ENCODE measurements around the gene APOH. TPM values are rescaled to one million over a fixed set of nuclear protein-coding genes. Genes with fewer than 3 reads are reported as not detected.

The APOH gene
- total RNA-seq, 4 donors from 2014 or later = not detected

GRCh38 chr17:66211047-66211810, 18.0 kb downstream of the APOH start:
- DNase-seq (ENCODE audit: low spot score) (no peak), ATAC-seq (ENCODE audit: low FRiP score) (no peak)
- no peak for TF ChIP-seq CTCF (IDR thresholded peaks at IDR 0.05)

GRCh38 chr17:66210208-66210574, 19.0 kb downstream of the APOH start:
- TF ChIP-seq CTCF (IDR thresholded peaks at IDR 0.05) = no peak
- no peak for ATAC-seq (ENCODE audit: low FRiP score)
- no peak for DNase-seq (ENCODE audit: low spot score)

GRCh38 chr17:66207936-66208335, 21.3 kb downstream of the APOH start:
- no peak for DNase-seq (ENCODE audit: low spot score)
- TF ChIP-seq CTCF (IDR thresholded peaks at IDR 0.05) = no peak
- ATAC-seq (ENCODE audit: low FRiP score) = no peak

GRCh38 chr17:66203274-66204015, 25.8 kb downstream of the APOH start:
- DNase-seq (ENCODE audit: low spot score) = no peak

GRCh38 chr17:66200685-66201092, 28.5 kb downstream of the APOH start:
- ATAC-seq (ENCODE audit: low FRiP score) (no peak), DNase-seq (ENCODE audit: low spot score) (no peak)
- TF ChIP-seq CTCF (IDR thresholded peaks at IDR 0.05) = no peak

More at GRCh38 chr17:66203274-66204015, 25.8 kb downstream of the APOH start:
- no peak for ATAC-seq (ENCODE audit: low FRiP score)
- no peak for TF ChIP-seq CTCF (IDR thresholded peaks at IDR 0.05)

GRCh38 chr17:66198242-66198641, 31.0 kb downstream of the APOH start:
- no peak for ATAC-seq (ENCODE audit: low FRiP score)
- TF ChIP-seq CTCF (IDR thresholded peaks at IDR 0.05) = no peak

GRCh38 chr17:66192378-66192687, 36.9 kb downstream of the APOH start:
- DNase-seq (ENCODE audit: low spot score) = no peak
- peak; percentile 47 for ATAC-seq (ENCODE audit: low FRiP score)
- TF ChIP-seq CTCF (IDR thresholded peaks at IDR 0.05) = no peak

More at GRCh38 chr17:66198242-66198641, 31.0 kb downstream of the APOH start:
- DNase-seq (ENCODE audit: low spot score) = no peak

All from omental fat pad (tissue), 4 donors.